GM19035 (cell line): ENCODE data around the gene TLCD1.

ENCODE experiments used
- ATAC-seq: cut with Tn5 transposase; IDR thresholded peaks from one replicate; pipeline ENCODE4 v1.9.1; 2021; ENCODE audit not compliant: unreplicated experiment

Gene TLCD1

DNA sequence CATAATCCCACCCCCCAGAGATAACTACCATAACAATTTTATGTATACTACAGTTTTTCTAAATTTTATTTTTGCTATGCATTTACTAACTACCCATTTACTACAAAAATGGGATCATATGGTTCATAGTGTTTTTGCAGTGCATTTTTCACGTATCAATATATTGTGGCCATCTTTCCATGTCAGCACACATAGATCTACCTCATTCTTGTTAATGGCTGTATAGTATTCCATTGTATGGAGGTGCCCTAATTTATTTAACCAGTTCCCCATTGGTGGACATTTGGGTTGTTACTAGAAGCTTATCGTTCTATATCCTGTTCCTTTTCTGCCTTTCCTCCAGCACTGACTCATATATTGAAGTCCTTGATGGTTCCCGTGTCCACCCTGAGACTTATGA, 37.0 kb downstream of the TLCD1 start:
- ATAC-seq: no peak

GRCh38 chr17:28688481-28688880, 37.6 kb downstream of the TLCD1 start:
- ATAC-seq: no peak

- ATAC-seq: no peak
Measured at GRCh38 chr17:28686296-28686695, 39.7 kb downstream of the TLCD1 start.

- no peak for ATAC-seq
Measured at GRCh38 chr17:28685366-28685765, 40.7 kb downstream of the TLCD1 start.

GRCh38 chr17:28684963-28685362, 41.1 kb downstream of the TLCD1 start:
- no peak for ATAC-seq

DNA sequence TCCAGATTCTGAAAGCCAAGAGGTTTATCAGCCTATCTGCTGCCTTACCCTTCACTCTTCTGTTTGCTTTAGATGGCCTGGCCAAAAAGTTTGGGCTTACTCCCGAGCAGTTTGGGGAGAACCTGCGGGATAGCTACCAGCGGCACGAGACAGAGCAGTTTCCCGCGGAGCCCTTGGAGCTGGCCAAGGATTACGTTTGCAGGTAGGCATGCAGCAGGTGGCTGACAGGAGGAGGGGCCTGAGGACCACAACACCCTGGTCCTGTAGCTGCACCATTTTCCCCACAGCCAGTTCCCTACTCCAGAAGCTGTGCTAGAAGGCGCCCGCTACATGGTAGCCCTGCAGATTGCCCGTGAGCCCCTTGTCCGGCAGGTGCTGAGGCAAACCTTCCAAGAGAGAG, 43.4 kb downstream of the TLCD1 start:
- no peak for ATAC-seq

GRCh38 chr17:28675980-28676379, 50.1 kb downstream of the TLCD1 start:
- no peak for ATAC-seq

GRCh38 chr17:28675490-28675889, 50.5 kb downstream of the TLCD1 start:
- no peak for ATAC-seq
